Mesodermal cell (in vitro differentiated cells): ENCODE data around the gene FHL3. TPM values are rescaled to one million over a fixed set of nuclear protein-coding genes. Genes with fewer than 3 reads are reported as not detected.

Experiments
- H3K27ac ChIP-seq: 2 replicates; pipeline ENCODE4 v1.7.0; 2013; ENCODE audit warnings: mild to moderate bottlenecking, low read depth, low read length, moderate library complexity; ENCODE audit not compliant: severe bottlenecking
- H3K36me3 ChIP-seq: 2 replicates; pipeline ENCODE4 v1.7.1; 2013; ENCODE audit warnings: mild to moderate bottlenecking, low read length, moderate library complexity; ENCODE audit not compliant: control insufficient read depth, insufficient read depth
- H3K4me1 ChIP-seq: one replicate; pipeline ENCODE4 v1.7.1; 2013; ENCODE audit warnings: mild to moderate bottlenecking, low read length; ENCODE audit not compliant: insufficient read depth, control insufficient read depth, poor library complexity, severe bottlenecking
- H3K4me3 ChIP-seq: 2 replicates; pipeline ENCODE4 v1.7.0; 2013; ENCODE audit warnings: low read length, control low read depth, mild to moderate bottlenecking; ENCODE audit not compliant: insufficient read depth, poor library complexity, severe bottlenecking; ENCODE audit errors: extremely low read depth
- H3K9me3 ChIP-seq: 2 replicates; pipeline ENCODE4 v1.7.1; 2013; ENCODE audit warnings: mild to moderate bottlenecking, low read length, moderate library complexity; ENCODE audit not compliant: control insufficient read depth
- WGBS, 2 experiments: methylation state at CpG; one replicate each; pipeline ENCODE4 v1.1.5; 2013; ENCODE audit warnings: missing lambda C conversion rate in 2 of 2; ENCODE audit not compliant: insufficient coverage in 2 of 2; 5-methylcytosine and 5-hydroxymethylcytosine counted together
- polyA plus RNA-seq, 2 experiments: library from polyadenylated mRNA; stranded (reverse); fragments of 50-300 nt; gene quantifications; one replicate each; pipeline ENCODE4 v1.2.3, GENCODE V29; 2013

Gene FHL3, protein sequence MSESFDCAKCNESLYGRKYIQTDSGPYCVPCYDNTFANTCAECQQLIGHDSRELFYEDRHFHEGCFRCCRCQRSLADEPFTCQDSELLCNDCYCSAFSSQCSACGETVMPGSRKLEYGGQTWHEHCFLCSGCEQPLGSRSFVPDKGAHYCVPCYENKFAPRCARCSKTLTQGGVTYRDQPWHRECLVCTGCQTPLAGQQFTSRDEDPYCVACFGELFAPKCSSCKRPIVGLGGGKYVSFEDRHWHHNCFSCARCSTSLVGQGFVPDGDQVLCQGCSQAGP
- 73.2 TPM for polyA plus RNA-seq (2013, experiment 1 of 2)
- polyA plus RNA-seq (2013, experiment 2 of 2), result 62.8 TPM

DNA sequence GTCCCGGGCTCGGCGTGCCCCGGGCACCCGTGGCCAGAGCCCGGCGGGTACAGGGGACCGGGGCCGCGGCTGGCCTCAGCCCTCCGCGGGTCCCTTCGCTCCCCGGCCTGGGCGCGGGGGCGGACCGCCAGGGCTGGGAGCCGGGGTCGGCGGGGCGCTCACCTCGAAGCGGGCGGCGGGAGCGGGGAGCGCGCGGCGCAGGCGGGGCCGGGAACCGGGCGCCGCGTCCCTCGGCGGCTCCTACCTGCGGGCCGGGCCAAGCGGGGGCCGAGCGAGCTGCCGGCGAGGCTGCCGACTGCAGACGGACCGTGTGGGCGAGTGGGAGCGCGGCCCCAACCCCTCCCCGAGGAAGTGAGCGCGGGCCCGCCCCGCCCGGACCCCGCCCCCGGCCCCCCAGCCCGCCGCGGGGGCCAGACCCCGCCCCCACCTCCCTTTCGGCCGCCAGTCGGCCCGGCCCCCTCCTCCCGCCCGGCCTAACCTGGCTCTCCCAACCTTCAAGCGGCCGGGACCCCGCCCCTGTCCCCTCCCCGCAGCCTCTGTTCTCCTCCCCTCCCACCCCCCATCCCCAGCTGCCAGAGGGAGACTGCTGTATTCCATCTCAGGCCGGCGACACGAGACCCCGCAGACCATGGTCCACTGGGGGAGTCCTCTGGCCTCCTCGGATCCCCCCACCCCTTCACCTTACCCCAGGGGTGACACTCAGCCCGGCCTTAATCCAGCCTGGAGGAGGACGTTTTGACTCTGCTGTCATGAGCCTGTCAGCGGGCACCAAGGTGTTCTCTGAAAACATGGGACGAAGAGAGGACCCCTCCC is at the start of gene FHL3:
Gene FHL3 (minus strand): TSS at position 320 of the 813 bp plus-strand sequence. CDS start 6,102 bp downstream, outside the sequence.
- H3K4me3 ChIP-seq, result peak within 1 kb of the TSS; percentile 54
- H3K4me1 ChIP-seq, result peaks cover 47% of the 10 kb centered on the region
- H3K9me3 ChIP-seq, result no peaks in the 10 kb centered on the region
- peaks cover 17% of the 10 kb centered on the region for H3K36me3 ChIP-seq
- peak within 1 kb of the TSS; percentile 64 for H3K27ac ChIP-seq
- 2 to 3% methylated on average over 43 to 62 of the region's 83 CpGs for WGBS, 2 experiments

GRCh38 chr1:38053416-38054091 is 48.2 kb upstream of the FHL3 start:
- Histone ChIP-seq H3K27ac (no peak overlapping the region), H3K4me1 (peaks cover 10% of the 10 kb centered on the region), H3K4me3 (no peak overlapping the region), H3K9me3 (no peaks in the 10 kb centered on the region), H3K36me3 (no peaks in the 10 kb centered on the region)
- WGBS, 2 experiments, result 0 to 80% methylated on average over 1 of the region's 7 CpGs

- Histone ChIP-seq H3K9me3 (no peaks in the 10 kb centered on the region), H3K4me1 (peaks cover 10% of the 10 kb centered on the region)
- WGBS, 2 experiments, result 86 to 100% methylated on average over 1 of the region's 3 CpGs
These were observed 47.6 kb upstream of the FHL3 start for GRCh38 chr1:38052750-38053415.

DNA sequence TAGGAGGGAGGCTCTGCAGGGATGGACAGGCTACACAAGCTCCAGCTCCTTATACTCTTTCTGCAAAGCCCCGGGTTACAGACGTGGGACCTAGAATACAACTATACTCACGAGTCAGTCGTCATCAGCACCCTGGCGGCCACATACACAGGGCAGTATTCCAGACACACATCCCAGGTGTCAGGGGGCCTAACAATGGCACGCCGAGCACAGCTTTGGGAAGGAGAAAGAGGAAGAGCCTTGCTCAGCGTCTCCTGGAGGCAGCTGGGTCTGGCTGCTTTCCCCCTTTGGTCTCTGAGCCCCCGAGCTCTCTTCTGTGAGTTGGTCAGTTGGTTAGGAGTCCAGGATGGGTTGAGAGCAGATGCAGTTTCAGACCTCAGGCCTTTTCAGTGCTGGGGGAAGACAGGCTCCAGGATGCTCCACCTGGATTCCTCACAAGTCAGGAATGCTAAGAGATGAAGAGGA is 45.8 kb upstream of the FHL3 start:
- Histone ChIP-seq H3K27ac (no peak overlapping the region), H3K9me3 (no peaks in the 10 kb centered on the region), H3K36me3 (no peaks in the 10 kb centered on the region), H3K4me3 (no peak overlapping the region), H3K4me1 (peaks cover 10% of the 10 kb centered on the region)
- WGBS, 2 experiments, result 81 to 93% methylated on average over 5 to 9 of the region's 9 CpGs

More at GRCh38 chr1:38052750-38053415, 47.6 kb upstream of the FHL3 start:
- Histone ChIP-seq H3K4me3 (no peak overlapping the region), H3K36me3 (no peaks in the 10 kb centered on the region), H3K27ac (no peak overlapping the region)

DNA sequence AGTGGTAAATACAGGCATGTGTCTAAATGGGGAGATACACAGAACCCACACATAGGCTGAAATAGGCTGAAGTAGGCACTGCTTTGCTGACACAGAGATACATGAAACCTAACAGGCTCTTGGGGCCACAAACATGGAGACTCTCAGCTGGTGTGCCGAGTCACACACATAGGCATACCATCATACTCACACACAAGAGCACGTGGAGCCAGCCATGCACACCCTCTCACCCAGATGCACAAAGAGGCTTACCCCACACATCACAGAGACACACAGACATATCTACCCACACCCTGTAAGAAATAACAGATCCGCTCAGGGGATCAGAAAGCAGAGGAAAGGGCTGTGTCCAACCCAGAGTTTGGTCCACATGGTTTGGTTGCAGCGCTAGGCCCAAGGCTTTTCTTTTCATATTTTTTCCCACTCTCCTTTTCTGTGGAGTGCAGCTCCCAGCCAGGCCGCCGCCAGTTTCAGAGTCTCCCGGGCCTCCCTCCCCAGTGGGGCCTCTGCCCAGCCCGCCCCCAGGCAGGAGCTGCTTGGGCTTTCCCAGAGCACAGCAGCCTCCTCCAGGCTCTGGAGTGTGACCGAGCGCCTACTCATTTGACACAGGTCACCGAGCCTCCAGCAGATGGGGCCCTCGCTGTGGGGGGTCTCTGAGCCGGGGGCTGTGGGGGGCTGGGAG is 45.2 kb upstream of the FHL3 start:
- Histone ChIP-seq H3K4me3 (no peak overlapping the region), H3K36me3 (no peaks in the 10 kb centered on the region), H3K9me3 (no peaks in the 10 kb centered on the region), H3K27ac (no peak overlapping the region), H3K4me1 (peaks cover 8% of the 10 kb centered on the region)
- WGBS, 2 experiments, result 59 to 60% methylated on average over 9 to 11 of the region's 13 CpGs

DNA sequence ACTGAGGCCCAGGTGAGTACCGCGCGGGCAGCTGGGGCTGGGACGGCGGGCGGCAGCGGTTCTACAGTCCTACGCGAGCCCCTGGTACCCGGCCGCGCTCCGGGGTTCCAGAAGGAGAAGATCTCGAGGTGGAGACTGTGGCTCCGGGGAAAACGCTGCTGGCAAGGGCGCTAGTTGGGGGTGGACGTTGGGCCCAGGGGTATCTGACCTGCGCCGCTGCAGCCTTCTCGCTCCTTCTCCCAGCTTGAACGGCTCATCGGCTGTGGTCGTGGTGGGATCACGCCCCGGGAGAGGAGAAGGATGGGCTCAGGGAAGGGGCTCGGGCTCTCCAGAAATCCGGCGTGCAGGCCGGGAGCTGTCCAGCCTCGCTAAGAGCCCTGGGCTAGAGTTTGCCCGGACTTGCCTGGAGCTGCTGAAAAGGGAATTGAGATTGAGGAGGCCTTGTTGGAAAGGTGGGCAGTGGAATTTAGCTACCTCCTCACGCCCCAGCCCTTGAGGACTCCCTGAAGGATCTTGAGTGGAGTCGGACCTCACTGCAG is 42.4 kb upstream of the FHL3 start:
- Histone ChIP-seq H3K4me3 (peak overlapping the region; percentile 49), H3K9me3 (no peaks in the 10 kb centered on the region), H3K36me3 (no peaks in the 10 kb centered on the region), H3K27ac (no peak overlapping the region), H3K4me1 (peaks cover 10% of the 10 kb centered on the region)
- 7 to 9% methylated on average over 12 to 24 of the region's 34 CpGs for WGBS, 2 experiments

DNA sequence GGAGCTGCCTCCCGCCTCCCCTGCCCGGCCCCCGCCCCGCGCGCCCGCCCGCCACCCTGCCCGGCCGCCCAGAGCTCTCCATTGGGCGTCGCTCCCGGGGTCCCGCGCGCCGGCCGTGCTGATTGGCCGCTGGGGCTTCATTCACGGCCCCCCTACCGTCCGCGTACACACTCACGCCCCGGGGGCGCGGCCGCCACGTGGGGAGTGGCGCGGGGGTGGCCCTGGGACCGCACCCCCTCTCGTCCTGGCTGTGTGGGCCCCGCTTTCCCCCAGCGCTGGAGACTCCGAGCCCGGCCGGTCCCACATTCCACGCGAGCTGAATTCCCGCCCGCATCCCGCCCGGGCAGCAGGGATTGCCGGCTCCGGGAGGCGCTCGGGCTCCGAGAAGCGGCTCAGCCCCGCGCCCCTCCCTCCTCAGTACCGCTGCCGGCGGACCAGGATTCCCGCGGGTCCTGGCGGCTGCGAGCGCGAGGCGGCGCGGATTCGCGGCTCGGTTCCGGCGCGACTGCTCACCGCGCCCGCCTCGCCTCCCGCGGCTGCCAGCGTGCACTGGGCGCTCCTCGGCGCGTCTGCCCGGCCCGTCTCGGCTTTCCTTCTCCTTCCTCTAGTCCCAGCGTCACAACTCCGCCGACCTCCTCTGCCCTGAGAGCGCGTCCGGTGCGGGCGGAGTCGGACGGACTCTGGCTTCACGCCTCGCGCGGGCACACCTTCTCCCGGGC is 41.7 kb upstream of the FHL3 start:
- peaks cover 10% of the 10 kb centered on the region for H3K4me1 ChIP-seq
- 0 to 1% methylated on average over 72 to 89 of the region's 99 CpGs for WGBS, 2 experiments
- H3K27ac ChIP-seq, result no peak overlapping the region
- H3K36me3 ChIP-seq, result no peaks in the 10 kb centered on the region
- no peaks in the 10 kb centered on the region for H3K9me3 ChIP-seq
- peak overlapping the region; percentile 49 for H3K4me3 ChIP-seq

- Histone ChIP-seq H3K4me3 (peak within 1 kb of the TSS; percentile 49), H3K4me1 (peaks cover 10% of the 10 kb centered on the region), H3K9me3 (no peaks in the 10 kb centered on the region), H3K27ac (no peak within 1 kb of the TSS), H3K36me3 (no peaks in the 10 kb centered on the region)
- 0 to 1% methylated on average over 56 of the region's 92 CpGs for WGBS, 2 experiments
These were observed 41.1 kb upstream of the FHL3 start, which contains the start of gene POU3F1 for GRCh38 chr1:38046333-38046883. Gene POU3F1, minus strand, starts transcription at chr1:38046793. Its CDS starts 50 bp downstream, at chr1:38046743.
